ENCODE measurements around the gene LARP4. TPM values are rescaled to one million over a fixed set of nuclear protein-coding genes. Genes with fewer than 3 reads are reported as not detected.

The LARP4 gene
- total and polyA plus RNA-seq, 9 of the 15 experiments (the other 6 are each of a cell fraction or from before 2014, with no cell fraction given): 31.6 to 84.5 (median 52.4) TPM

DNA sequence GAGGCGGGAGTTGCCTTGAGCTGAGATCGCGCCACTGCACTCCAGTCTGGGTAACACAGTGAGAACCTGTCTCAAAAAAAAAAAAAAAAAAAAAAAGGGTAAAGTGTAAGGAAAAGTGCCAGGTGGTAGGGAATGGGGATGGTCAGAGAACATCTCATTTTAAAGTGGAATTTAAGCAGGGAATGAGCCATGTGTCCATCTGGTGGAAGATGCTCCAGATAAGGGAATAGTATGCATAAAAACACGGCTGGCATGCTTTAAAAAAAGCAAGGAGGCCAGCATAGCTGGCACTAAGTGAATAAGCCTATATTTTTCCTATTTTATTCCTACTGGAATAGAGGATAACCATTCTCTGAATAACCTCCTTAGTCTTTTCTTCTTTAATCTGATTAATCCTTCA lies 38.0 kb upstream of the LARP4 start (continued):
- TF ChIP-seq, protein P1, sequence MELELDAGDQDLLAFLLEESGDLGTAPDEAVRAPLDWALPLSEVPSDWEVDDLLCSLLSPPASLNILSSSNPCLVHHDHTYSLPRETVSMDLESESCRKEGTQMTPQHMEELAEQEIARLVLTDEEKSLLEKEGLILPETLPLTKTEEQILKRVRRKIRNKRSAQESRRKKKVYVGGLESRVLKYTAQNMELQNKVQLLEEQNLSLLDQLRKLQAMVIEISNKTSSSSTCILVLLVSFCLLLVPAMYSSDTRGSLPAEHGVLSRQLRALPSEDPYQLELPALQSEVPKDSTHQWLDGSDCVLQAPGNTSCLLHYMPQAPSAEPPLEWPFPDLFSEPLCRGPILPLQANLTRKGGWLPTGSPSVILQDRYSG (tag; conservative IDR thresholded peaks at IDR 0.05; ENCODE audit: low read depth): no peak
- TF ChIP-seq MTF1 (CRISPR knock-in tag; IDR thresholded peaks at IDR 0.05; ENCODE audit: borderline replicate concordance): no peak
- no peak for TF ChIP-seq ERF (CRISPR knock-in tag; IDR thresholded peaks at IDR 0.05)
- TF ChIP-seq FOXA1 (IDR thresholded peaks at IDR 0.05; ENCODE audit: borderline replicate concordance): no peak
- TF ChIP-seq SOX6 (IDR thresholded peaks at IDR 0.05): no peak
- no peak for TF ChIP-seq ZNF143 (CRISPR knock-in tag; IDR thresholded peaks at IDR 0.05)
- TF ChIP-seq, protein P2, sequence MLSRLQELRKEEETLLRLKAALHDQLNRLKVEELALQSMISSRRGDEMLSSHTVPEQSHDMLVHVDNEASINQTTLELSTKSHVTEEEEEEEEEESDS (CRISPR knock-in tag; IDR thresholded peaks at IDR 0.05): no peak
- TF ChIP-seq SMARCC2 (IDR thresholded peaks at IDR 0.05; ENCODE audit: low read depth): no peak
- TF ChIP-seq SRSF1 (IDR thresholded peaks at IDR 0.05; ENCODE audit: low read depth, low read length): no peak
- TF ChIP-seq PTBP1 (IDR thresholded peaks at IDR 0.05; ENCODE audit: low read depth, low read length): no peak

DNA sequence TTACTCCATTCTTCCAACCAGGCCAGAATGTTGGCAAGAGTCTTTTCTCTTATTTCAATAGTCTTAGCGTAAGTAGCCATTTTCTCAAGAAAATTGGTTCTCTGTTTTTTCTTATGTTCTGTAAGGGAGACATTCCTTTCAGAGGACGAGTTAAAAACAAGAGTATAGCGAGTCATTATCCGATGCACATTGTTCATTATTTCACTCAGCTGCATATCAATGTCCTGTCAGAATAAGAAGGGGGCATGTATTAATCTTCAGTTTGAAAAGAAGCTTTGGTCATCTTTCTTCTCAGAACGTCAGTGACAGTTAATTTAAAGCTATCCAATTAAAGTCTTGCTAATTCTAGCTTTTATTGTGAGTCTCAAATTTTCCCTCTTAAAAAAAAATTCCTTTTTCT lies 37.5 kb upstream of the LARP4 start:
- no peak for FAIRE-seq

More for the DNA sequence above, 37.5 kb upstream of the LARP4 start:
- Histone ChIP-seq H3K9me1 (ENCODE audit: control insufficient read depth, insufficient read depth, low read length) (no peaks in the 10 kb centered on the region), H3K27me3 (ENCODE audit: control insufficient read depth in 2 of 2, insufficient read depth in 2 of 2, low read length in 2 of 2) (no peaks in the 10 kb centered on the region), H3K79me2 (ENCODE audit: control insufficient read depth, insufficient read depth, low read length) (no peaks in the 10 kb centered on the region), H3K27ac (ENCODE audit: extremely low read depth, low read depth, low read length) (no peak overlapping the region), H3K4me2 (ENCODE audit: insufficient read depth, low read length) (no peak overlapping the region), H3K36me3 (ENCODE audit: control insufficient read depth, insufficient read depth, low read length) (no peaks in the 10 kb centered on the region), H2AFZ (ENCODE audit: low read depth, low read length) (no peak overlapping the region), H3K4me1 (replicated peaks in 1 of 2; ENCODE audit: control insufficient read depth in 2 of 2, insufficient read depth in 2 of 2, low read length in 2 of 2) (no peaks in the 10 kb centered on the region; a peak in 3 of 5 replicates), H3K9me3 (replicated peaks; ENCODE audit: control insufficient read depth, insufficient read depth, low read depth, low read length) (no peaks in the 10 kb centered on the region), H4K20me1 (replicated peaks; ENCODE audit: control insufficient read depth, insufficient read depth, low read length) (no peaks in the 10 kb centered on the region), H3K4me3 (no peak overlapping the region), H3K9ac (ENCODE audit: insufficient read depth in 1 of 2, low read depth in 2 of 2, low read length in 2 of 2) (no peak overlapping the region)
- ATAC-seq (no peak), DNase-seq (ENCODE audit: extremely low read depth in 1 of 4, low spot score in 3 of 4) (no peak)
- 49% methylated on average over 5 of the region's 5 CpGs for WGBS (ENCODE audit: insufficient coverage, low coverage, missing lambda C conversion rate)
- ChIA-PET CTCF (ENCODE audit: low intra/inter-chr PET ratio) (no interaction called here), POLR2A (interaction anchor here (0.6 to 2.0 kb wide), 3 partner anchors 12 to 462 kb away, joined by 3 to 5 read pairs (median 4); no protein-coding TSS in a partner anchor)
- intact Hi-C loops (cut with micrococcal nuclease): no loop called here
- BruUV-seq (replicated peaks): no TSS peak
- TF ChIP-seq NFXL1 (CRISPR knock-in tag; IDR thresholded peaks at IDR 0.05) (no peak), ELF4 (CRISPR knock-in tag; IDR thresholded peaks at IDR 0.05) (no peak), ZNF384 (IDR thresholded peaks at IDR 0.05; ENCODE audit: low read depth, low read length) (no peak), ZFP36 (IDR thresholded peaks at IDR 0.05; ENCODE audit: low read depth, low read length, partially characterized antibody) (no peak), PHF20 (IDR thresholded peaks at IDR 0.05; ENCODE audit: partially characterized antibody) (no peak), ZFP30 (CRISPR knock-in tag; IDR thresholded peaks at IDR 0.05; ENCODE audit: borderline replicate concordance) (no peak), EZH2 (IDR thresholded peaks at IDR 0.05; ENCODE audit: borderline replicate concordance, low read depth, low read length) (no peak), KLF10 (CRISPR knock-in tag; IDR thresholded peaks at IDR 0.05) (no peak), GABPA (tag; conservative IDR thresholded peaks at IDR 0.05; ENCODE audit: low read depth) (no peak)
- in situ Hi-C loops (cut with MboI): no loop called here
